Astrocyte (in vitro differentiated cells and primary cell): ENCODE measurements around the gene IFI16. TPM values are rescaled to one million over a fixed set of nuclear protein-coding genes. Genes with fewer than 3 reads are reported as not detected.

Experiments used
- DNase-seq: peaks from one replicate; pipeline ENCODE4 v3.0.0-alpha.2; 2010; ENCODE audit warnings: low read depth
- FAIRE-seq: peaks from 2 replicates; lab custom pipeline; 2011; peaks lifted over from hg19 to GRCh38; lab: Jason Lieb, UNC
- H2AFZ ChIP-seq: 2 replicates; pipeline ENCODE4 v1.6.0; 2012; ENCODE audit warnings: low read depth, low read length, inconsistent platforms
- H3K27ac ChIP-seq: 2 replicates; pipeline ENCODE4 v1.5.1; 2011; ENCODE audit warnings: low read depth, low read length, inconsistent platforms
- H3K27me3 ChIP-seq: 2 replicates; pipeline ENCODE4 v1.6.0; 2011; ENCODE audit warnings: low read length, inconsistent platforms; ENCODE audit not compliant: insufficient read depth
- H3K36me3 ChIP-seq: 2 replicates; pipeline ENCODE4 v1.5.1; 2011; ENCODE audit warnings: low read length, inconsistent platforms; ENCODE audit not compliant: insufficient read depth
- H3K4me1 ChIP-seq: 2 replicates; pipeline ENCODE4 v1.5.1; 2011; ENCODE audit warnings: low read length, inconsistent platforms; ENCODE audit not compliant: insufficient read depth
- H3K4me2 ChIP-seq: 2 replicates; pipeline ENCODE4 v1.6.0; 2012; ENCODE audit warnings: low read length, inconsistent platforms
- H3K4me3 ChIP-seq: 2 replicates; pipeline ENCODE4 v1.5.1; 2011; ENCODE audit warnings: low read depth, mild to moderate bottlenecking, low read length, inconsistent platforms; ENCODE audit not compliant: insufficient read depth
- H3K79me2 ChIP-seq: 2 replicates; pipeline ENCODE4 v1.6.0; 2012; ENCODE audit warnings: mild to moderate bottlenecking, low read length, inconsistent platforms; ENCODE audit not compliant: insufficient read depth
- H3K9ac ChIP-seq: 2 replicates; pipeline ENCODE4 v1.6.0; 2012; ENCODE audit warnings: mild to moderate bottlenecking, low read length, inconsistent platforms
- H3K9me3 ChIP-seq: 2 replicates; pipeline ENCODE4 v1.5.1; 2012; ENCODE audit warnings: low read depth, mild to moderate bottlenecking, low read length, inconsistent platforms; ENCODE audit not compliant: insufficient read depth
- H4K20me1 ChIP-seq: 2 replicates; pipeline ENCODE4 v1.6.0; 2012; ENCODE audit warnings: low read length, inconsistent platforms; ENCODE audit not compliant: insufficient read depth
- H3K27ac Mint-ChIP-seq: one replicate; pipeline ENCODE4 v1.8.0; 2021; ENCODE audit warnings: mild to moderate bottlenecking, mixed read lengths; ENCODE audit not compliant: unreplicated experiment
- H3K27me3 Mint-ChIP-seq: one replicate; pipeline ENCODE4 v1.8.0; 2021; ENCODE audit warnings: low read depth, mixed read lengths; ENCODE audit not compliant: unreplicated experiment
- H3K36me3 Mint-ChIP-seq: one replicate; pipeline ENCODE4 v1.8.0; 2021; ENCODE audit warnings: low read depth, mixed read lengths; ENCODE audit not compliant: unreplicated experiment
- H3K4me1 Mint-ChIP-seq: one replicate; pipeline ENCODE4 v1.8.0; 2021; ENCODE audit warnings: low read depth, mixed read lengths; ENCODE audit not compliant: unreplicated experiment
- H3K4me3 Mint-ChIP-seq: one replicate; pipeline ENCODE4 v1.8.0; 2021; ENCODE audit warnings: mild to moderate bottlenecking, moderate library complexity, mixed read lengths; ENCODE audit not compliant: unreplicated experiment
- H3K9me3 Mint-ChIP-seq: one replicate; pipeline ENCODE4 v1.8.0; 2021; ENCODE audit warnings: mild to moderate bottlenecking, mixed read lengths; ENCODE audit not compliant: unreplicated experiment
- EZH2 ChIP-seq: IDR thresholded peaks from 2 replicates; pipeline ENCODE4 v1.6.1; 2012; ENCODE audit warnings: mild to moderate bottlenecking, low read length, inconsistent platforms; ENCODE audit not compliant: insufficient read depth
- total RNA-seq: library from RNA; stranded (reverse); gene quantifications from 2 replicates; pipeline ENCODE4 v1.2.1, GENCODE V29; 2021
- TF ChIP-seq, protein P1 (sequence below): IDR thresholded peaks from 2 replicates; pipeline ENCODE4 v1.5.1; 2011; ENCODE audit warnings: low read depth, mild to moderate bottlenecking, inconsistent platforms, low read length, moderate library complexity; ENCODE audit not compliant: insufficient read depth

The IFI16 gene
- total RNA-seq, 1 donor from 2014 or later: 109 TPM

- H3K9me3 ChIP-seq: no peaks in the 10 kb centered on the region
- no peaks in the 10 kb centered on the region for H3K4me1 ChIP-seq
- H3K27ac ChIP-seq: no peak overlapping the region
- no peaks in the 10 kb centered on the region for H3K36me3 ChIP-seq
- no peaks in the 10 kb centered on the region for H3K79me2 ChIP-seq
- no peaks in the 10 kb centered on the region for H3K9me3 Mint-ChIP-seq
- H3K9ac ChIP-seq: no peak overlapping the region
- H3K36me3 Mint-ChIP-seq: no peaks in the 10 kb centered on the region
- no peak overlapping the region for H3K4me3 ChIP-seq
- H3K27me3 Mint-ChIP-seq: no peaks in the 10 kb centered on the region
- FAIRE-seq (no peak), DNase-seq (no peak)
- no peaks in the 10 kb centered on the region for H4K20me1 ChIP-seq
- no peak overlapping the region for H3K27ac Mint-ChIP-seq
- no peaks in the 10 kb centered on the region for H3K4me1 Mint-ChIP-seq
- TF ChIP-seq, protein P1, sequence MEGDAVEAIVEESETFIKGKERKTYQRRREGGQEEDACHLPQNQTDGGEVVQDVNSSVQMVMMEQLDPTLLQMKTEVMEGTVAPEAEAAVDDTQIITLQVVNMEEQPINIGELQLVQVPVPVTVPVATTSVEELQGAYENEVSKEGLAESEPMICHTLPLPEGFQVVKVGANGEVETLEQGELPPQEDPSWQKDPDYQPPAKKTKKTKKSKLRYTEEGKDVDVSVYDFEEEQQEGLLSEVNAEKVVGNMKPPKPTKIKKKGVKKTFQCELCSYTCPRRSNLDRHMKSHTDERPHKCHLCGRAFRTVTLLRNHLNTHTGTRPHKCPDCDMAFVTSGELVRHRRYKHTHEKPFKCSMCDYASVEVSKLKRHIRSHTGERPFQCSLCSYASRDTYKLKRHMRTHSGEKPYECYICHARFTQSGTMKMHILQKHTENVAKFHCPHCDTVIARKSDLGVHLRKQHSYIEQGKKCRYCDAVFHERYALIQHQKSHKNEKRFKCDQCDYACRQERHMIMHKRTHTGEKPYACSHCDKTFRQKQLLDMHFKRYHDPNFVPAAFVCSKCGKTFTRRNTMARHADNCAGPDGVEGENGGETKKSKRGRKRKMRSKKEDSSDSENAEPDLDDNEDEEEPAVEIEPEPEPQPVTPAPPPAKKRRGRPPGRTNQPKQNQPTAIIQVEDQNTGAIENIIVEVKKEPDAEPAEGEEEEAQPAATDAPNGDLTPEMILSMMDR: no peak
- no peak for TF ChIP-seq EZH2
- H3K27me3 ChIP-seq: no peaks in the 10 kb centered on the region
- no peak overlapping the region for H3K4me2 ChIP-seq
- H3K4me3 Mint-ChIP-seq: no peak overlapping the region
- no peak overlapping the region for H2AFZ ChIP-seq
Observed at GRCh38 chr1:159067699-159068621, 58.3 kb downstream of the IFI16 start.

DNA sequence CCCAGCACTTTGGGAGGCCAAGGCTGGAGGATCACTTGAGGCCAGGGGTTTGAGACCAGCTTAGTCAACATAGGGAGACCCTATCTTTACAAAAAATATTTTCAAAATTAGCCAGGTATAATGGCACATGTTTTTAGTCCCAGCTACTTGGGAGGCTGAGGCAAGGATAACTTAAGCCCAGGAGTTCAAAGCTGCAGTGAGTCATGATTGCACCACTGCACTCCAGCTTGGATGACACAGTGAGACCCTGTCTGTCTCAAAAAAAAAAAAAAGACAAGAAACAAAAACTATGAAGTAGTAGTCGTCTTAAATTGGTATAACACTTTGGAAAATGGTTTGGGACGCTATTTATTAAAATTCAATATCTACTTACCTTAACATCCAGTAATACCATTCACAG, 59.2 kb downstream of the IFI16 start:
- FAIRE-seq (no peak), DNase-seq (peak; percentile 21)
- Histone ChIP-seq H3K9me3 (no peaks in the 10 kb centered on the region), H4K20me1 (no peaks in the 10 kb centered on the region), H3K36me3 (no peaks in the 10 kb centered on the region), H3K4me2 (no peak overlapping the region), H3K4me1 (no peaks in the 10 kb centered on the region), H3K27ac (no peak overlapping the region), H3K4me3 (no peak overlapping the region), H3K9ac (no peak overlapping the region), H2AFZ (no peak overlapping the region), H3K79me2 (no peaks in the 10 kb centered on the region), H3K27me3 (no peaks in the 10 kb centered on the region)
- Mint-ChIP-seq H3K27ac (no peak overlapping the region), H3K27me3 (no peaks in the 10 kb centered on the region), H3K4me1 (no peaks in the 10 kb centered on the region), H3K4me3 (no peak overlapping the region), H3K9me3 (no peaks in the 10 kb centered on the region), H3K36me3 (no peaks in the 10 kb centered on the region)
- TF ChIP-seq EZH2: no peak

DNA sequence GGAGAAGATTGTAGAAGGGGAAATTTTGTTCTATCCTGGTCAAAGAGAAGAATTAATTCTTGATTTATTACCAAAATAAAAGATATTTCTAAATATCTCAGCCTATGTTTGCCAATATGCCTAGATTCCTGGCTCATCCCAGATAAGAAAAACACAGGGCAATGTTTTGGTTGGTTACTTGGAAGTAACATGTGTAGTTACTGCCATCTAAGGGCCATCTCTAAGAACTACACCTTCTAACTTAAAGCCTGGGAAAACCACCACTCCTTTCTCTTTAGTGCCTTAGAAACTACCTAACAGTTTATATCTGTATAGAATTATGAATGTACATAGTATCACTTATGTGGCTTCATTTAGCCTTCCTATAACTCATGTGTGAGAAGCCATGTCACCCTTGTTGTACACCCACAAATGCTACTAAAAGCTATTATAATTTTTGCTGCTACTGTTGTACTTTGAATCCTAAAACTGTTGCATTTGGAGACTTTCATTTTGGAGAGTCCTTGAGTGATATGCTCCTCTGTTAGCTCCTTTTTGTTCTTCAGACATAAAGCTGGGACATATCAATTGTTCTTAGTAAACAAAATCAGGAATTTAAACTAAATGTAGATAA, 62.4 kb downstream of the IFI16 start:
- Mint-ChIP-seq H3K27ac (no peak overlapping the region), H3K4me1 (peaks cover 4% of the 10 kb centered on the region)
- FAIRE-seq: peak; percentile 66

More for the DNA sequence above, 62.4 kb downstream of the IFI16 start:
- no peak overlapping the region for H3K9ac ChIP-seq
- H3K27ac ChIP-seq: no peak overlapping the region
- no peaks in the 10 kb centered on the region for H3K4me1 ChIP-seq
- H2AFZ ChIP-seq: no peak overlapping the region
- TF ChIP-seq, protein P1: peak; percentile 83
- no peak for TF ChIP-seq EZH2
- no peaks in the 10 kb centered on the region for H4K20me1 ChIP-seq
- H3K4me2 ChIP-seq: no peak overlapping the region
- DNase-seq: peak; percentile 43
- H3K27me3 ChIP-seq: peaks cover 5% of the 10 kb centered on the region
- H3K79me2 ChIP-seq: no peaks in the 10 kb centered on the region
- H3K36me3 ChIP-seq: no peaks in the 10 kb centered on the region
- no peak overlapping the region for H3K4me3 ChIP-seq
- Mint-ChIP-seq H3K9me3 (no peaks in the 10 kb centered on the region), H3K27me3 (no peaks in the 10 kb centered on the region), H3K4me3 (no peak overlapping the region), H3K36me3 (no peaks in the 10 kb centered on the region)
- no peaks in the 10 kb centered on the region for H3K9me3 ChIP-seq
